Liver (tissue), 9 donors: ENCODE data around the gene HSD17B8. TPM values are rescaled to one million over a fixed set of nuclear protein-coding genes. Genes with fewer than 3 reads are reported as not detected.

Experiments used
- DNase-seq: peaks from one replicate; pipeline ENCODE4 v3.0.0-alpha.2; 2017; ENCODE audit warnings: low spot score
- H3K27ac ChIP-seq, 2 donors: one replicate each; pipeline ENCODE4 v1.7.0; 2013; ENCODE audit warnings: inconsistent platforms in 2 of 2, low read length in 2 of 2, control low read depth in 1 of 2, low read depth in 1 of 2, mild to moderate bottlenecking in 1 of 2
- H3K27me3 ChIP-seq, 4 donors: one replicate each; pipeline versions ENCODE4 v1.6.1 to v1.7.0; 2013; ENCODE audit warnings: low read length in 3 of 4, inconsistent platforms in 1 of 4, mild to moderate bottlenecking in 1 of 4, moderate library complexity in 1 of 4; ENCODE audit not compliant: control insufficient read depth in 4 of 4, insufficient read depth in 4 of 4
- H3K36me3 ChIP-seq, 4 donors: one replicate each; pipeline versions ENCODE4 v1.6.1 to v1.7.0; 2013; ENCODE audit warnings: low read length in 3 of 4, mild to moderate bottlenecking in 3 of 4, low read depth in 1 of 4, moderate library complexity in 1 of 4; ENCODE audit not compliant: control insufficient read depth in 4 of 4, insufficient read depth in 3 of 4
- H3K4me1 ChIP-seq, 4 donors: one replicate each; pipeline versions ENCODE4 v1.6.1 to v1.7.0; 2013; ENCODE audit warnings: low read length in 3 of 4, mild to moderate bottlenecking in 3 of 4, moderate library complexity in 1 of 4; ENCODE audit not compliant: control insufficient read depth in 4 of 4, insufficient read depth in 4 of 4
- H3K4me3 ChIP-seq, 3 donors: one replicate each; pipeline versions ENCODE4 v1.6.1 to v1.7.0; 2013; ENCODE audit warnings: low read length in 3 of 3, control low read depth in 1 of 3, low read depth in 1 of 3, mild to moderate bottlenecking in 1 of 3
- H3K9ac ChIP-seq, 2 donors: one replicate each; pipeline ENCODE4 v1.7.0; 2013; ENCODE audit warnings: low read length in 2 of 2, mild to moderate bottlenecking in 2 of 2, moderate library complexity in 2 of 2, control low read depth in 1 of 2, low read depth in 1 of 2
- H3K9me3 ChIP-seq, 4 donors: one replicate each; pipeline versions ENCODE4 v1.6.1 to v1.7.0; 2013; ENCODE audit warnings: low read length in 3 of 4; ENCODE audit not compliant: control insufficient read depth in 4 of 4
- FOXA1 ChIP-seq: IDR thresholded peaks from 2 replicates; pipeline ENCODE4 v1.6.1; 2016; ENCODE audit warnings: antibody characterized with exemption
- FOXA2 ChIP-seq: IDR thresholded peaks from 2 replicates; pipeline ENCODE4 v1.6.1; 2016; ENCODE audit warnings: antibody characterized with exemption
- GABPA ChIP-seq, 2 donors: IDR thresholded peaks in 1 of 2; conservative IDR thresholded peaks in 1 of 2; 2 replicates each; pipeline ENCODE4 v1.6.1; 2016; ENCODE audit warnings: antibody characterized with exemption in 2 of 2, mild to moderate bottlenecking in 1 of 2, moderate library complexity in 1 of 2
- HNF4A ChIP-seq, 2 donors: conservative IDR thresholded peaks; 2 replicates each; pipeline ENCODE4 v1.6.1; 2016; ENCODE audit warnings: antibody characterized with exemption in 2 of 2, mild to moderate bottlenecking in 2 of 2
- RAD21 ChIP-seq, 2 donors: IDR thresholded peaks; 2 replicates each; pipeline ENCODE4 v1.6.1; 2016; ENCODE audit warnings: antibody characterized with exemption in 2 of 2, mild to moderate bottlenecking in 2 of 2
- RXRA ChIP-seq, 2 donors: IDR thresholded peaks; 2 replicates each; pipeline ENCODE4 v1.6.1; 2017 to 2018; ENCODE audit warnings: antibody characterized with exemption in 2 of 2, mild to moderate bottlenecking in 1 of 2
- TAF1 ChIP-seq: conservative IDR thresholded peaks from 2 replicates; pipeline ENCODE4 v1.6.1; 2016; ENCODE audit warnings: antibody characterized with exemption, mild to moderate bottlenecking
- WGBS: extraction: QIAGEN DNeasy Blood & Tissue Kit; methylation state at CpG from one replicate; pipeline ENCODE4 v1.1.7; 2013; 5-methylcytosine and 5-hydroxymethylcytosine counted together
- polyA plus RNA-seq, 2 donors: library from polyadenylated mRNA; stranded (reverse) in 1 of 2; unstranded in 1 of 2; fragments of 200-250 nt in 1 of 2; fragments of >200 nt in 1 of 2; fragmentation: Nextera tagmentation in 1 of 2; extraction: Ambion mirVana in 1 of 2; gene quantifications; one replicate each; pipeline versions ENCODE4 v1.2.1 to v1.2.3, GENCODE V29; 2013 to 2015
- total RNA-seq, 2 donors: library from RNA; depleted of rRNA; stranded (reverse); fragments of >200 nt; gene quantifications; one replicate each; pipeline ENCODE4 v1.2.3, GENCODE V29; 2014
- TF ChIP-seq, protein P1 (sequence below): IDR thresholded peaks from 2 replicates; pipeline ENCODE4 v1.6.1; 2016; ENCODE audit warnings: antibody characterized with exemption
- TF ChIP-seq, protein P2 (sequence below): IDR thresholded peaks from 2 replicates; pipeline ENCODE4 v1.6.1; 2016; ENCODE audit warnings: antibody characterized with exemption
- TF ChIP-seq, protein P3 (sequence below): fragments of 150-350 bp; IDR thresholded peaks from 2 replicates; pipeline ENCODE4 v1.5.1; 2017; ENCODE audit warnings: improper control_type of control experiment, low read depth, low read length; ENCODE audit not compliant: missing input control
- donor health status: healthy.
- donor health status: healthy.
- donor health status: healthy.
- donor health status: healthy.
- donor health status: healthy.

The HSD17B8 gene
- total and polyA plus RNA-seq, 4 donors, result 24.5 to 52.3 (median 37.5) TPM

DNA sequence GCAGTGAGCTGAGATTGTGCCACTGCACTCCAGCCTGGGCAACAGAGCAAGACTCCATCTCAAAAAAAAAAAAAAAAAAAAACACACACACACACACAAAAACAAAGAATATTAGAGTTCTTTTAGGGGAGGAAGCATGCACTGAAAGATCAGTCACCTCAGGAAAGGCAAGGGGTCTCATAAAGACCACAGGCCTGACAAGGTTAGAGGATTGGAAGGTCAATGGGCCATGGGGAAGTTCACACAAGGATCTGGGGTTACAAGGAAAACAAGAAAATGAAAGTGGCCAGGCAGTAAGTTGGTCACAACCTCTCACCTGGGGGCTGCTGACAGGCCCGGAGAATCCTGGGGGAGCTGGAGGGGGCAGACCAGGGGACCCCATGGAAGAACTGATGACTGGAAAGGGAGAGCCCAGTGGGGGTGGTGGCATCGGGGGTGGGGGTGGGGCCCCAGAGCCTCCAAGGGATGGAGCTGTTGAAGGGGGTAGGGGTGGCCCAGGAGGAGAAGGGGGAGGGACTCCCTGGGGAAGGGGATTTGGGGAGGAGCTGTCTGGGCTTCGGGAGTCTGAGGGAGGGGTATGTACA lies 5.5 kb upstream of the HSD17B8 start:
- TF ChIP-seq FOXA1 (no peak), GABPA (IDR thresholded peaks at IDR 0.05 in 1 of 2, conservative IDR thresholded peaks at IDR 0.05 in 1 of 2) (no peak), RAD21 (IDR thresholded peaks at IDR 0.05) (no peak), HNF4A (conservative IDR thresholded peaks at IDR 0.05) (no peak), TAF1 (no peak)
- TF ChIP-seq, protein P1, sequence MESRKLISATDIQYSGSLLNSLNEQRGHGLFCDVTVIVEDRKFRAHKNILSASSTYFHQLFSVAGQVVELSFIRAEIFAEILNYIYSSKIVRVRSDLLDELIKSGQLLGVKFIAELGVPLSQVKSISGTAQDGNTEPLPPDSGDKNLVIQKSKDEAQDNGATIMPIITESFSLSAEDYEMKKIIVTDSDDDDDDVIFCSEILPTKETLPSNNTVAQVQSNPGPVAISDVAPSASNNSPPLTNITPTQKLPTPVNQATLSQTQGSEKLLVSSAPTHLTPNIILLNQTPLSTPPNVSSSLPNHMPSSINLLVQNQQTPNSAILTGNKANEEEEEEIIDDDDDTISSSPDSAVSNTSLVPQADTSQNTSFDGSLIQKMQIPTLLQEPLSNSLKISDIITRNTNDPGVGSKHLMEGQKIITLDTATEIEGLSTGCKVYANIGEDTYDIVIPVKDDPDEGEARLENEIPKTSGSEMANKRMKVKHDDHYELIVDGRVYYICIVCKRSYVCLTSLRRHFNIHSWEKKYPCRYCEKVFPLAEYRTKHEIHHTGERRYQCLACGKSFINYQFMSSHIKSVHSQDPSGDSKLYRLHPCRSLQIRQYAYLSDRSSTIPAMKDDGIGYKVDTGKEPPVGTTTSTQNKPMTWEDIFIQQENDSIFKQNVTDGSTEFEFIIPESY, result no peak
- TF ChIP-seq, protein P2, sequence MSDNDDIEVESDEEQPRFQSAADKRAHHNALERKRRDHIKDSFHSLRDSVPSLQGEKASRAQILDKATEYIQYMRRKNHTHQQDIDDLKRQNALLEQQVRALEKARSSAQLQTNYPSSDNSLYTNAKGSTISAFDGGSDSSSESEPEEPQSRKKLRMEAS, result no peak
- TF ChIP-seq, protein P3, sequence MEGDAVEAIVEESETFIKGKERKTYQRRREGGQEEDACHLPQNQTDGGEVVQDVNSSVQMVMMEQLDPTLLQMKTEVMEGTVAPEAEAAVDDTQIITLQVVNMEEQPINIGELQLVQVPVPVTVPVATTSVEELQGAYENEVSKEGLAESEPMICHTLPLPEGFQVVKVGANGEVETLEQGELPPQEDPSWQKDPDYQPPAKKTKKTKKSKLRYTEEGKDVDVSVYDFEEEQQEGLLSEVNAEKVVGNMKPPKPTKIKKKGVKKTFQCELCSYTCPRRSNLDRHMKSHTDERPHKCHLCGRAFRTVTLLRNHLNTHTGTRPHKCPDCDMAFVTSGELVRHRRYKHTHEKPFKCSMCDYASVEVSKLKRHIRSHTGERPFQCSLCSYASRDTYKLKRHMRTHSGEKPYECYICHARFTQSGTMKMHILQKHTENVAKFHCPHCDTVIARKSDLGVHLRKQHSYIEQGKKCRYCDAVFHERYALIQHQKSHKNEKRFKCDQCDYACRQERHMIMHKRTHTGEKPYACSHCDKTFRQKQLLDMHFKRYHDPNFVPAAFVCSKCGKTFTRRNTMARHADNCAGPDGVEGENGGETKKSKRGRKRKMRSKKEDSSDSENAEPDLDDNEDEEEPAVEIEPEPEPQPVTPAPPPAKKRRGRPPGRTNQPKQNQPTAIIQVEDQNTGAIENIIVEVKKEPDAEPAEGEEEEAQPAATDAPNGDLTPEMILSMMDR, result no peak
- Histone ChIP-seq H3K27ac (no peak overlapping the region), H3K4me1 (peaks cover 9 to 66% (median 56%) of the 10 kb centered on the region in 4 donors), H3K9me3 (no peaks in the 10 kb centered on the region), H3K9ac (peak overlapping the region in 1 of 2 donors; percentile 39), H3K27me3 (no peaks in the 10 kb centered on the region), H3K4me3 (peak overlapping the region in 2 of 3 donors; percentile 76 to 81), H3K36me3 (peaks cover 3 to 49% (median 36%) of the 10 kb centered on the region in 4 donors)
- WGBS, result 34% methylated on average over 3 of the region's 3 CpGs
- DNase-seq, result no peak

GRCh38 chr6:33199687-33200218 lies 4.7 kb upstream of the HSD17B8 start:
- Histone ChIP-seq H3K27me3 (no peaks in the 10 kb centered on the region), H3K36me3 (peaks cover 3 to 42% (median 29%) of the 10 kb centered on the region in 4 donors), H3K27ac (peak overlapping the region; percentile 97 to 98), H3K9ac (peak overlapping the region; percentile 39 to 64), H3K4me3 (peak overlapping the region; percentile 76 to 82 (median 81)), H3K9me3 (no peaks in the 10 kb centered on the region), H3K4me1 (peaks cover 11 to 68% (median 59%) of the 10 kb centered on the region in 4 donors)
- no peak for DNase-seq
- WGBS, result 2% methylated on average over 26 of the region's 26 CpGs
- TF ChIP-seq, protein P2, result peak; percentile 46
- TF ChIP-seq GABPA (IDR thresholded peaks at IDR 0.05 in 1 of 2, conservative IDR thresholded peaks at IDR 0.05 in 1 of 2) (no peak), FOXA1 (no peak), RXRA (IDR thresholded peaks at IDR 0.05) (peak; percentile 32 to 39), FOXA2 (no peak), HNF4A (conservative IDR thresholded peaks at IDR 0.05) (no peak), RAD21 (IDR thresholded peaks at IDR 0.05) (no peak)
